WERI-Rb-1 (cell line): ENCODE results near the gene MFAP4.
A peak's percentile ranks its signal among the peaks of the same experiment; 100 is the strongest.

ENCODE experiments used
- DNase-seq: peaks from one replicate; pipeline ENCODE4 v3.0.0-alpha.2; 2020
- H3K27ac ChIP-seq: fragments of 250-450 bp; sonication (Bioruptor Pico); 2 replicates; pipeline ENCODE4 v1.5.1; 2020; ENCODE audit warnings: mild to moderate bottlenecking, moderate library complexity
- H3K27me3 ChIP-seq: fragments of 250-450 bp; sonication (Bioruptor Pico); 2 replicates; pipeline ENCODE4 v1.5.1; 2021; ENCODE audit warnings: mild to moderate bottlenecking, low read depth, moderate library complexity; ENCODE audit not compliant: insufficient read depth, severe bottlenecking
- H3K36me3 ChIP-seq: fragments of 250-450 bp; sonication (Bioruptor Pico); 2 replicates; pipeline ENCODE4 v1.5.1; 2020; ENCODE audit warnings: mild to moderate bottlenecking, moderate library complexity
- H3K4me3 ChIP-seq: 2 replicates; pipeline ENCODE4 v1.5.1; 2011; ENCODE audit warnings: low read depth, mild to moderate bottlenecking, control low read depth, low read length
- H3K9me3 ChIP-seq: fragments of 250-450 bp; sonication (Bioruptor Pico); 2 replicates; pipeline ENCODE4 v1.5.1; 2021; ENCODE audit warnings: mild to moderate bottlenecking, moderate library complexity; ENCODE audit not compliant: severe bottlenecking
- TF ChIP-seq, protein P1 (sequence below): IDR thresholded peaks from 2 replicates; pipeline ENCODE4 v1.5.1; 2011; ENCODE audit warnings: low read depth, mild to moderate bottlenecking, control low read depth, inconsistent platforms, low read length

MFAP4 gene

DNA sequence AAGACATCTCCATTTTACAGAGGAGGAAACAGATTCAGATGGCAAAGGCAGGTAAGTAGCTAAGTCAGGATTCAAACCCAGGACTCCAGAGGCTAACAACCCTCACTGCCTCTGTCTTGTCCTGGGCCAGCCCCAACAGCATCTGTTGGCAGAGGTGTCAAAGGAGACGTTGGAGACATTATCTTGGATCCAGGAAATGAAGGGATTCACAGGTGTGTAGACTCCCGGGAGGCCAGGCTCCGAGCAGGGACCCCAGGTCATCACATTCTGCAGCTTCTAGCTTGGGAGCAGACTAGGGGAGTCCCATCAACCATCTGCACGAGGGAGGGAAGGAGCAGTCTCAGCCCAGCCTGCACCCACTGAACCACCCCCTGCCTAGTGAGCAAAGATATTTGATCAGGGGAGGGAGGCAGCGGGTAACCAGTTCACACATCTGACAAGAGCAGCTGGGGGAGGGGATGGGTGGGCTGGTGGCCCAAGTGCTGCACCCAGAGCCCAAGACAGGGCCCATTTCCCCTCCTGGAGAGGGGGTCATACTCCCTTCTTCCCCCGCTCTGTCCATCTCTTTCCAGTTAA lies 23.4 kb downstream of the MFAP4 start:
- no peak for DNase-seq
- TF ChIP-seq, protein P1, sequence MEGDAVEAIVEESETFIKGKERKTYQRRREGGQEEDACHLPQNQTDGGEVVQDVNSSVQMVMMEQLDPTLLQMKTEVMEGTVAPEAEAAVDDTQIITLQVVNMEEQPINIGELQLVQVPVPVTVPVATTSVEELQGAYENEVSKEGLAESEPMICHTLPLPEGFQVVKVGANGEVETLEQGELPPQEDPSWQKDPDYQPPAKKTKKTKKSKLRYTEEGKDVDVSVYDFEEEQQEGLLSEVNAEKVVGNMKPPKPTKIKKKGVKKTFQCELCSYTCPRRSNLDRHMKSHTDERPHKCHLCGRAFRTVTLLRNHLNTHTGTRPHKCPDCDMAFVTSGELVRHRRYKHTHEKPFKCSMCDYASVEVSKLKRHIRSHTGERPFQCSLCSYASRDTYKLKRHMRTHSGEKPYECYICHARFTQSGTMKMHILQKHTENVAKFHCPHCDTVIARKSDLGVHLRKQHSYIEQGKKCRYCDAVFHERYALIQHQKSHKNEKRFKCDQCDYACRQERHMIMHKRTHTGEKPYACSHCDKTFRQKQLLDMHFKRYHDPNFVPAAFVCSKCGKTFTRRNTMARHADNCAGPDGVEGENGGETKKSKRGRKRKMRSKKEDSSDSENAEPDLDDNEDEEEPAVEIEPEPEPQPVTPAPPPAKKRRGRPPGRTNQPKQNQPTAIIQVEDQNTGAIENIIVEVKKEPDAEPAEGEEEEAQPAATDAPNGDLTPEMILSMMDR = no peak

DNA sequence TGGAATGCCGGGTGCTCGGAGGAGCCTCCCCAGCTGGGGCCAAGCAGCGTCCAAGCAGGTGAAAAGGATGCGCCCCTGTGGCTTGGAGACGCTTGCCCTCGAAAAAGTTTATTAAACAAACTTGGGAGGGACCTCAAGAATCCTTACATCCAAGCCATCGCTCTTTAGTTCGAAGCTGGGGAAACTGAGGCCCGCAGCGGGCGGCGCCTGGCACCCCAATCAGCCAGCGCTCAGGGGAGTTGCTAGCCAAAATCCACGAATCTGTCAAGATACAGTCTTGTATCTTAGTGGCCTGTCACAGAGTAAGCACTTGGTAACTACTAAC lies 23.9 kb downstream of the MFAP4 start:
- TF ChIP-seq, protein P1 = no peak
- no peak for DNase-seq
- Histone ChIP-seq H3K36me3 (no peaks in the 10 kb centered on the region), H3K4me3 (peak overlapping the region; percentile 62; the same call in 1 of the 2 replicates), H3K9me3 (no peaks in the 10 kb centered on the region), H3K27me3 (no peaks in the 10 kb centered on the region), H3K27ac (no peak overlapping the region)

More for the DNA sequence above, 23.4 kb downstream of the MFAP4 start:
- no peaks in the 10 kb centered on the region for H3K27me3 ChIP-seq
- H3K4me3 ChIP-seq = no peak overlapping the region
- H3K9me3 ChIP-seq = no peaks in the 10 kb centered on the region
- no peak overlapping the region for H3K27ac ChIP-seq
- no peaks in the 10 kb centered on the region for H3K36me3 ChIP-seq

DNA sequence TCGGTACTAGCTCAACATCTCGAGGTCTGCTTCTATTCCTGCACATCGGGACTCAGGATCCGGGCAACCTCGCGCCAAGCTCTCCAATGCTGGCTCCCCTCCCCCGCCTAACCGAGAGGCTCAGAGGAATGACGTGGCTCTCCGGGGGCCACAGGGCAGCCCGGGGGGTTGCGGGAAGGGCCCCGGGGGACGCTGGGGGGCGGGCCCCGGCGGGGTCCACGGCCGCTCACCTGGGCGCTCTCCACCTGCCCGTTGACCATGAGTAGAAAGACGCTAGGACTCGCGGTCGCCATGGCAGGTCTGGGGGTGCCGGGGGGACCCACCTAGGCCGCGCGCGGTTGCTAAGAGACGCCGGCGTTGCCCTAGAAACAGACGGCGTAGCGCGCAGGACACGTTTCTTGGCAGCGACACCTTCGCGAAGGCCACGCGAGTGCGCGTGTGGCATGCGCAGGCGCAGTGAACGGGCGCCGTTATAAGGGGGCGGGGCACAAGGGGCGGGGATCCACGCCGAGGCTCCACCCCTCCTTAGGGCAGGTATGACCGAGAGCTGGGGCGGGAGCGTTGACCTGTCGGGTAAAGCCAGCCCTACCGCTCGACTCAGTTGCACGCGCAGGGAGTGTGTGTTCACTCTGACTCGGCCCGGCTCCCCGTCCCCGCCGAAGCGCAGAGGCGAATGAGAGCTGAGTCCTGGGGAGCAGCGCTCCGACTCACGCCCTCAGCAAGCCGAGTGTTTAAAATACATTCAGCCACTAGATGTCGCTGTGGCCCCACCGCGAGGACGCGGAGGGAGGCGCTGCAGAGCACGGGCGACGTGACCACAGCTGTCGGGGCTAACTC lies 24.5 kb downstream of the MFAP4 start, which contains the start of gene B9D1:
Gene B9D1 (minus strand): TSS at position 447 of the 837 bp plus-strand sequence. CDS start 154 bp downstream, at position 293.
- Histone ChIP-seq H3K36me3 (peaks cover 3% of the 10 kb centered on the region), H3K9me3 (no peaks in the 10 kb centered on the region), H3K4me3 (peak within 1 kb of the TSS; percentile 62), H3K27me3 (no peaks in the 10 kb centered on the region), H3K27ac (peak within 1 kb of the TSS; percentile 86)
- peak; percentile 91 for DNase-seq
- TF ChIP-seq, protein P1 = peak; percentile 92

DNA sequence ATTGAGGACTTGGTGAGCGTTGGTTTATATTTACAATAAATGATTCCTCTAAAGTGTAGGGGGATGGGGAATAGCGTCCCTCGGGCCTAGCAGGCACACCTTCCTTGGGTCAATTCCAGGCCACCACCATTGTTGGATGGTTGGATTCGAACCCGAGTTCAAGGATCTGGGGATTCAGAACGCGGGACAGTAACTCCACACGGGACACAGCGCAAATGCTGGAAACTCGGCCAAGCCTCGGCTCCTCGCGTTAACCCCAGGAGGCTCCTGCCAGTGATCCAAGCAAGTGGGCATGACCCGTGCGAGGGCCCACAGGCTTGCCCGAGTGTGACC lies 25.1 kb downstream of the MFAP4 start:
- no peaks in the 10 kb centered on the region for H3K27me3 ChIP-seq
- H3K27ac ChIP-seq = peak overlapping the region; percentile 86
- H3K36me3 ChIP-seq = peaks cover 4% of the 10 kb centered on the region
- no peaks in the 10 kb centered on the region for H3K9me3 ChIP-seq
- no peak for DNase-seq
- TF ChIP-seq, protein P1 = no peak
- peak overlapping the region; percentile 62 for H3K4me3 ChIP-seq

DNA sequence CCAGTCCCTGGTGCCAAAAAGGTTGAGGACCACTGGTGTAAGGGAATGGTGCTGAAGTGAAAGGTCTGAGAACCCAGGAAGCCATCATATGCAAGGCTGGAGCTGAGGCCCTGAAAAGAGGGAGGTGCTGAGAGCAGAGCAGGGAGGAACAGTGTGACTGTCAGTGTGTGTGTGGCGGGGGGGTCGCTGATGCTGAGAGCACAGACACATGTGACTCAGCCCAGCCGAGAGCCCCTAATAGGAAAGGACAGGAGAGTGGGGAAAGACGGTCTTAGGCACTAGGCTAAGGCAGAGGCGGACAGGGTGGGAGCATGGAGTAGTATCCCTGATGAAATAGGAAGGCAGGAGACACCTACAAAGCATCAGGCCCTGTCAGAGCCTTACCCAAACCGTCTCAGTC lies 25.7 kb downstream of the MFAP4 start:
- Histone ChIP-seq H3K27me3 (no peaks in the 10 kb centered on the region), H3K27ac (no peak overlapping the region), H3K9me3 (no peaks in the 10 kb centered on the region), H3K36me3 (peaks cover 8% of the 10 kb centered on the region), H3K4me3 (no peak overlapping the region)
- DNase-seq = no peak
- TF ChIP-seq, protein P1 = no peak
